ENCODE data around the gene KRTAP1-5.
"Not testable (repeated sequence)": the region's sequence is repeated elsewhere in the genome, so short reads cannot be mapped to it uniquely, and the experiment has no call there.

KRTAP1-5 gene

GRCh38 chr17:41065829-41066624, 39.0 kb upstream of the KRTAP1-5 start, which contains the start of gene KRTAP2-4:
Gene KRTAP2-4, minus strand, starts transcription at chr17:41065879. Its CDS starts 34 bp downstream, at chr17:41065845.
- in situ Hi-C loops (cut with MboI; ENCODE audit: low pct_unique_long_range_greater_than_20kb, low sequenced_read_pairs, unreplicated experiment): no loop called here
- TF ChIP-seq CTCF (IDR thresholded peaks at IDR 0.05; ENCODE audit: extremely low read depth, insufficient read depth, missing control alignments): no peak
- DNase-seq (ENCODE audit: low spot score): no peak

GRCh38 chr17:41065016-41065689, 38.1 kb upstream of the KRTAP1-5 start:
- DNase-seq (ENCODE audit: low spot score); in situ Hi-C loops (cut with MboI; ENCODE audit: low pct_unique_long_range_greater_than_20kb, low sequenced_read_pairs, unreplicated experiment): not testable (repeated sequence)

- no peak for DNase-seq (ENCODE audit: low spot score)
- no peak for TF ChIP-seq CTCF (IDR thresholded peaks at IDR 0.05; ENCODE audit: extremely low read depth, insufficient read depth, missing control alignments)
- in situ Hi-C loops (cut with MboI; ENCODE audit: low pct_unique_long_range_greater_than_20kb, low sequenced_read_pairs, unreplicated experiment): no loop called here
Measured at GRCh38 chr17:41064301-41064700, 37.3 kb upstream of the KRTAP1-5 start.

GRCh38 chr17:41063449-41063848, 36.4 kb upstream of the KRTAP1-5 start:
- TF ChIP-seq CTCF (IDR thresholded peaks at IDR 0.05; ENCODE audit: extremely low read depth, insufficient read depth, missing control alignments): no peak
- in situ Hi-C loops (cut with MboI; ENCODE audit: low pct_unique_long_range_greater_than_20kb, low sequenced_read_pairs, unreplicated experiment): no loop called here
- DNase-seq (ENCODE audit: low spot score): no peak

GRCh38 chr17:41061964-41062363, 35.0 kb upstream of the KRTAP1-5 start:
- DNase-seq (ENCODE audit: low spot score): no peak
- no peak for TF ChIP-seq CTCF (IDR thresholded peaks at IDR 0.05; ENCODE audit: extremely low read depth, insufficient read depth, missing control alignments)
- in situ Hi-C loops (cut with MboI; ENCODE audit: low pct_unique_long_range_greater_than_20kb, low sequenced_read_pairs, unreplicated experiment): no loop called here

GRCh38 chr17:41060052-41060604, 33.1 kb upstream of the KRTAP1-5 start, which contains the start of gene KRTAP2-3:
Gene KRTAP2-3, minus strand, starts transcription at chr17:41060114. Its CDS starts 64 bp downstream, at chr17:41060050.
- DNase-seq (ENCODE audit: low spot score): no peak
- TF ChIP-seq CTCF (IDR thresholded peaks at IDR 0.05; ENCODE audit: extremely low read depth, insufficient read depth, missing control alignments): no peak
- in situ Hi-C loops (cut with MboI; ENCODE audit: low pct_unique_long_range_greater_than_20kb, low sequenced_read_pairs, unreplicated experiment): no loop called here

GRCh38 chr17:41059276-41060051, 32.5 kb upstream of the KRTAP1-5 start:
- in situ Hi-C loops (cut with MboI; ENCODE audit: low pct_unique_long_range_greater_than_20kb, low sequenced_read_pairs, unreplicated experiment); DNase-seq (ENCODE audit: low spot score): not testable (repeated sequence)

Data from GM13977 (cell line).